Measurements from ENCODE around the gene PSRC1. TPM values are rescaled to one million over a fixed set of nuclear protein-coding genes. Genes with fewer than 3 reads are reported as not detected.

PSRC1 gene
- total RNA-seq, 2 donors from 2014 or later = 1.8 TPM; not detected in 1

DNA sequence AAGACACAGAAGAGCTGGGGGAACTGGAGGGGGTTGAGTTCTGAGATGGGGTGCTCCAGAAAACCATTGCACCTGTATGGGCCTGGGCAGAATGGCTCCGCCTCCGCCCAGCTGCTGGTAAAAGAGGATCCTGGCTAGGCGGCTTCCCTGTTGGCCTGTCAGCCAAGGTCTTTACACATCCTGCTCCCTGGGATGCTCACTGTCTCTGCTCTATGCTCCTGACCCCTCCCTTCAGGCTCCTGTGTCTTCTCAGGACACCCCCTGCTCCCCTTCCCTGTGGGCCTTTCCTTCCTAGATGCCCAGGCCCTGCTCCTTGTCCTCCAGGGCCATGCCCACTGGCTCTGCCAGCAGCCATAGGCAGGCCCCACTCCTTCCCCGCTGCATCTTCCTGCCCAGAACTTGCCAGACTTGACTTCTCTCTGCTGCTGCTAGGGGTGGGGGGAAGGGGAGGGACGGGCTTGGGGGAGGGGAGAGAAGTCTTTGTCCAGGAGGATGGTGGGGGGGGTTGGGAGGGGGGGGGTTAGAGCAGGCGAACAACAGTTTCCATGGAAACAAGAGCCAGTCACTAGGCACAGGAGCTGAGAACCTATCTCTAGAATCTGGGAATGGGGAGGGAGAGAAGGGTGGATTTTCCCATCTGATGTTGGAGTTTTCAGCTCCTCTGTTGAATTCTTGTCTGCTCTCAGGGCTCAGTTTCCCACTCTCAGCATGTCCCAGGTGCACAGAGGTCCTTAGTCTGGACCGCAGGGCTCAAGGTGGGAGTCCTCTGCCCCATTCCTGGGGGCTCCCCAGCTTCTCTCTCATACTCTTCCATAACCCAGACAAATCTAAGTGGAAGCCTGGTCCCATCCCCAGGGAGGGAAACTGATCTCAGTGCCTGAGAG lies 23.0 kb downstream of the PSRC1 start:
- TF ChIP-seq POLR2A (IDR thresholded peaks at IDR 0.05) = no peak
- no peak for TF ChIP-seq CTCF (IDR thresholded peaks at IDR 0.05)
- H3K9me3 ChIP-seq = no peaks in the 10 kb centered on the region

DNA sequence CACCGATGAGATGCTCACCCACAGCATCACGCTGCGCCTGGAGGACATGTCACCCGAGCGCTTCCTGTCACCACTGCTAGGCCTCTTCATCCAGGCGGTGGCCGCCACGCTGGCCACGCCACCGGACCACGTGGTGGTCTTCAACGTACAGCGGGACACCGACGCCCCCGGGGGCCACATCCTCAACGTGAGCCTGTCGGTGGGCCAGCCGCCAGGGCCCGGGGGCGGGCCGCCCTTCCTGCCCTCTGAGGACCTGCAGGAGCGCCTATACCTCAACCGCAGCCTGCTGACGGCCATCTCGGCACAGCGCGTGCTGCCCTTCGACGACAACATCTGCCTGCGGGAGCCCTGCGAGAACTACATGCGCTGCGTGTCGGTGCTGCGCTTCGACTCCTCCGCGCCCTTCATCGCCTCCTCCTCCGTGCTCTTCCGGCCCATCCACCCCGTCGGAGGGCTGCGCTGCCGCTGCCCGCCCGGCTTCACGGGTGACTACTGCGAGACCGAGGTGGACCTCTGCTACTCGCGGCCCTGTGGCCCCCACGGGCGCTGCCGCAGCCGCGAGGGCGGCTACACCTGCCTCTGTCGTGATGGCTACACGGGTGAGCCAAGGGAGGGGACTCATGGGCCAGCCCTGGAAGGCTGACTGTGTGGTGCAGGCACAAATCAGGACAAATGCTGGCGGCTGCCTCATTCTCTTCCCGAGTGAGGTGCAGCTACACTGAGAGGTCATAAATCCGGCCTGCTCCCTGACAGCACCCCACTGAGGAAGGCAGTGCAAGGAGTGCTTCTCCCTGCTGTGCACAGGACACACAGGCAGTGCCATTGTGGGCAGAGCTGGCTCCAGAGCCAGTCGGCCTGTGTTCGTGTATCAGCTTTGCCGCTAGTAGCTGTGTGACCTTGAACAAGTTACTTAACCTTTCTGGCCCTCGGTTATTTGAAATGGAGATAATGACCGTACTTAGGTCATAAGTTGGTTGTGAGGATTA lies 24.2 kb downstream of the PSRC1 start:
- WGBS, 2 donors = 79 to 84% methylated on average over 31 to 43 of the region's 69 CpGs
- Histone ChIP-seq H3K27me3 (no peaks in the 10 kb centered on the region), H3K27ac (no peak overlapping the region), H3K4me3 (no peak overlapping the region), H3K36me3 (replicated peaks in 1 of 2; ENCODE audit: insufficient read depth in 1 of 2, low read depth in 2 of 2) (no peaks in the 10 kb centered on the region), H3K4me1 (peaks cover 13% of the 10 kb centered on the region), H3K9me3 (no peaks in the 10 kb centered on the region)
- no peak for DNase-seq
- ATAC-seq = no peak
- intact Hi-C loops (cut with DNase I) = no loop called here
- no peak for TF ChIP-seq POLR2A (IDR thresholded peaks at IDR 0.05)
- no peak for TF ChIP-seq CTCF (IDR thresholded peaks at IDR 0.05)

More for the DNA sequence above, 23.0 kb downstream of the PSRC1 start:
- Histone ChIP-seq H3K27ac (no peak overlapping the region), H3K4me1 (peaks cover 2% of the 10 kb centered on the region), H3K36me3 (replicated peaks in 1 of 2; ENCODE audit: insufficient read depth in 1 of 2, low read depth in 2 of 2) (no peaks in the 10 kb centered on the region), H3K4me3 (no peak overlapping the region), H3K27me3 (no peaks in the 10 kb centered on the region)
- ATAC-seq = no peak
- WGBS, 2 donors = 82 to 94% methylated on average over 7 of the region's 7 CpGs
- intact Hi-C loops (cut with DNase I) = loop anchor here (10.0 kb wide), 1 partner anchor 425 kb away; no protein-coding TSS in a partner anchor
- DNase-seq = no peak

DNA sequence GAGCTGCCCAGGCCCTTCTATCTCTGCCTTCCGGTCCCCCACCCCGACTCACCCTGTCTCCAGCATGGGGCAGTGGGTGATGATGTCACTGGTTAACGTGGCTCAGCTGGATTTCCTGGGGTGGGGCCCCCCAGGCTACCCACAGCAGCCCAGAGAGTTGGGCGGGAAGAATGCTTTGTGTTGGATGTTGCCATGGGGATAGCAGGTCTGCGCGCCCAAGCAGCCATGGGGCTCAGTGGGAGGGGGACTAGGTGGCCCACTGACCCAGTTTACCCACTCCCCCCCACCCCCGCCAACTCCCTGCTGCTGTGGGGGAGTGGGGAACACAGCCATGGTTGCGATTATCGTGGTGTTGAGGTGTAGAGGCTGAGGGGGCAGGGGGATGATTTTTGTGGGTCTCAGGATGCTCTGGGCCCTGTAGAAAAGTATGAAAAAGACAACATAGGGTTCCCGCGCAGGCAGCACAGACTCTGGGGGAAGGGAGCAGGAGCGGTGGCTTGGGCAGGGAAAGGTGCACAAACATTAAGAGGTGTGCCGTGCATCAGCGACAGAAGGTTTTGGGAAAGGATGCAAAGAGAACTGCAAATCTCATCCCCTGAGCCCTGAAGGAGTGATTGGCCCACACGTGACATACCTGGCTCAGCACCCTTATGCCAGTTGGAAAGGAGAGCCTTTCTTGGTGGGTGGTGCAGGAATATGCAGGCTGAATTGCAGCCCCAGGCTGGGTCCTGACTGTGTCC lies 25.1 kb downstream of the PSRC1 start:
- Histone ChIP-seq H3K9me3 (no peaks in the 10 kb centered on the region), H3K4me1 (peaks cover 21% of the 10 kb centered on the region), H3K4me3 (no peak overlapping the region), H3K36me3 (replicated peaks in 1 of 2; ENCODE audit: insufficient read depth in 1 of 2, low read depth in 2 of 2) (no peaks in the 10 kb centered on the region), H3K27ac (no peak overlapping the region), H3K27me3 (no peaks in the 10 kb centered on the region)
- no peak for DNase-seq
- TF ChIP-seq POLR2A (IDR thresholded peaks at IDR 0.05) (no peak), CTCF (IDR thresholded peaks at IDR 0.05) (no peak)
- WGBS, 2 donors = 75 to 87% methylated on average over 10 to 15 of the region's 15 CpGs
- ATAC-seq = no peak
- intact Hi-C loops (cut with DNase I) = no loop called here

DNA sequence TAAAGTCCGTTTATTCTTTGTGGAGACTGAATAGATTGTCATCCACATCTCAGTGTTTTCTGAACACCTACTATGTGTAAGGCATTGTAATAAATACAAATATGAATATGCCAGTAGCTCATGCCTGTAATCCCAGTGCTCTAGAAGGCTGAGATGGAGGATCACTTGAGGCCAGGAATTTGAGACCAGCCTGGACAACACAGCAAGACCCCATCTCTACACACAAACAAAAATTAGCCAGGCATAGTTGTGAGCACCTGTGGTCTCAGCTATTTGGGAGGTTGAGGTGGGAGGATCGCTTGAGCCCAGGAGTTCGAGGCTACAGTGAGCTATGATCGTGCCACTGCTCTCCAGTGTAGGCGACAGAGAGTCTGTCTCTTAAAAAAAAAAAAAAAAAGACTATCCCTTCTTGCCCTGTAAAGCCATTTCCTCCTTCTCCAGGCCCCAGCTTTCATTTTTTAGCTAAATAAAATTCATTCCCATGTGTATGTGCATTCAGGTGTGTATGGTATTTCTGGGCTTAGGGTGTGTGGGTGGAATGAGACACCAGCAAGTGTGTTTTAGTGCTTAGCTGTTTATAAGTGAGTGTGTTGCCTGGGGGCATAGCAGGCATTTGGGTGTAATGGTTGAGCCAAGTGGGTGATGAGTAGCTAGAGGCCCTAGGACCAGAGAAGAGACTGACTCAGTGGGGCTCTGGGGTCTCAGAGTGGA lies 25.8 kb downstream of the PSRC1 start:
- DNase-seq (no peak), ATAC-seq (no peak)
- WGBS, 2 donors = 85% methylated on average over 5 of the region's 5 CpGs

More for the DNA sequence above, 25.8 kb downstream of the PSRC1 start:
- H3K27ac ChIP-seq = no peak overlapping the region
- H3K4me1 ChIP-seq = peaks cover 21% of the 10 kb centered on the region
- TF ChIP-seq CTCF (IDR thresholded peaks at IDR 0.05) (no peak), POLR2A (IDR thresholded peaks at IDR 0.05) (no peak)
- no peaks in the 10 kb centered on the region for H3K9me3 ChIP-seq
- no peaks in the 10 kb centered on the region for H3K27me3 ChIP-seq
- intact Hi-C loops (cut with DNase I) = no loop called here
- no peaks in the 10 kb centered on the region for H3K36me3 ChIP-seq (replicated peaks in 1 of 2; ENCODE audit: insufficient read depth in 1 of 2, low read depth in 2 of 2)
- no peak overlapping the region for H3K4me3 ChIP-seq
